RWPE1 (cell line): ENCODE data around the gene KCNJ6.
A peak's percentile ranks its signal among the peaks of the same experiment; 100 is the strongest.
"Not testable (repeated sequence)": the region's sequence is repeated elsewhere in the genome, so short reads cannot be mapped to it uniquely, and the experiment has no call there.

Experiments used
- CTCF ChIA-PET: fragments of 350-600 bp; sonication (Branson Sonifier 250); formaldehyde crosslinking; extraction: SDS; loops from one replicate; lab custom pipeline; 2021; lab: Yijun Ruan, JAX
- POLR2A ChIA-PET: fragments of 400-600 bp; formaldehyde crosslinking; extraction: SDS; loops from one replicate; lab custom pipeline; 2020; ENCODE audit warnings: antibody characterized with exemption; ENCODE audit not compliant: low non-redundant PET; lab: Yijun Ruan, JAX
- DNase-seq: peaks from one replicate; pipeline ENCODE4 v3.0.0; 2012; ENCODE audit warnings: low spot score
- H3K27ac ChIP-seq: fragments of 450-650 bp; 2 replicates; pipeline ENCODE4 v1.5.1; 2017
- TF ChIP-seq, protein P1 (sequence below): fragments of 450-650 bp; conservative IDR thresholded peaks from 2 replicates; pipeline ENCODE4 v1.5.1; 2017; ENCODE audit warnings: low read depth, mild to moderate bottlenecking

KCNJ6 gene

GRCh38 chr21:37670883-37671282, 245.4 kb downstream of the KCNJ6 start:
- peak; percentile 44 for DNase-seq
- CTCF ChIA-PET: interaction anchor here (0.5 to 0.7 kb wide), 2 partner anchors 686 to 1009 kb away, joined by 3 read pairs; no protein-coding TSS in a partner anchor

DNA sequence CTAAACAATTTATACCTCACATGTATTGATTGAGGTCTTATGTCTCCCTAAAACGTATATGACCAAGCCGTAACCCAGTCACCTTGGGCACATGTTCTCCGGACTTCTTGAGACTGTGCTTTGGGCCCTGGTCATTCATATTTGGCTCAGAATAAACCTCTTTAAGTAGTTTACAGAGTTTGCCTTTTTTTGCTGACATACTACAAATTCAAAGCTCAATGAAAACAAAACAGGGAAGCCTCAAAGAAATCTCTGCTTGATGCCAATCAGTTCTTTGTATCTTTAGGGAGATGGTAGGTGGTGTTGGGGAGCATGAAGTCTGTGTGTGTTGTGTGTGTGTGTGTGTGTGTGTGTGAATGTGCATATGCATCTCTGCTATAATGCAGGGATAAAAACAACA, 247.0 kb downstream of the KCNJ6 start:
- DNase-seq: no peak
- H3K27ac ChIP-seq: no peak overlapping the region
- CTCF ChIA-PET: interaction anchor here (0.9 kb wide), 1 partner anchor 43 kb away, joined by 3 read pairs; no protein-coding TSS in a partner anchor

More at GRCh38 chr21:37670883-37671282, 245.4 kb downstream of the KCNJ6 start:
- TF ChIP-seq, protein P1, sequence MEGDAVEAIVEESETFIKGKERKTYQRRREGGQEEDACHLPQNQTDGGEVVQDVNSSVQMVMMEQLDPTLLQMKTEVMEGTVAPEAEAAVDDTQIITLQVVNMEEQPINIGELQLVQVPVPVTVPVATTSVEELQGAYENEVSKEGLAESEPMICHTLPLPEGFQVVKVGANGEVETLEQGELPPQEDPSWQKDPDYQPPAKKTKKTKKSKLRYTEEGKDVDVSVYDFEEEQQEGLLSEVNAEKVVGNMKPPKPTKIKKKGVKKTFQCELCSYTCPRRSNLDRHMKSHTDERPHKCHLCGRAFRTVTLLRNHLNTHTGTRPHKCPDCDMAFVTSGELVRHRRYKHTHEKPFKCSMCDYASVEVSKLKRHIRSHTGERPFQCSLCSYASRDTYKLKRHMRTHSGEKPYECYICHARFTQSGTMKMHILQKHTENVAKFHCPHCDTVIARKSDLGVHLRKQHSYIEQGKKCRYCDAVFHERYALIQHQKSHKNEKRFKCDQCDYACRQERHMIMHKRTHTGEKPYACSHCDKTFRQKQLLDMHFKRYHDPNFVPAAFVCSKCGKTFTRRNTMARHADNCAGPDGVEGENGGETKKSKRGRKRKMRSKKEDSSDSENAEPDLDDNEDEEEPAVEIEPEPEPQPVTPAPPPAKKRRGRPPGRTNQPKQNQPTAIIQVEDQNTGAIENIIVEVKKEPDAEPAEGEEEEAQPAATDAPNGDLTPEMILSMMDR: no peak
- peak overlapping the region; percentile 41; the same call in 1 of the 2 replicates for H3K27ac ChIP-seq
- POLR2A ChIA-PET: no interaction called here

GRCh38 chr21:37668462-37669239, 247.6 kb downstream of the KCNJ6 start:
- ChIA-PET POLR2A (no interaction called here), CTCF (interaction anchor here (0.9 kb wide), 1 partner anchor 44 kb away, joined by 3 read pairs; no protein-coding TSS in a partner anchor)
- DNase-seq: no peak

More for the DNA sequence above, 247.0 kb downstream of the KCNJ6 start:
- TF ChIP-seq, protein P1: no peak
- POLR2A ChIA-PET: no interaction called here

GRCh38 chr21:37667380-37667779, 248.9 kb downstream of the KCNJ6 start:
- H3K27ac ChIP-seq: no peak overlapping the region
- POLR2A ChIA-PET: no interaction called here
- CTCF ChIA-PET: no interaction called here

More at GRCh38 chr21:37668462-37669239, 247.6 kb downstream of the KCNJ6 start:
- no peak overlapping the region for H3K27ac ChIP-seq
- TF ChIP-seq, protein P1: no peak

DNA sequence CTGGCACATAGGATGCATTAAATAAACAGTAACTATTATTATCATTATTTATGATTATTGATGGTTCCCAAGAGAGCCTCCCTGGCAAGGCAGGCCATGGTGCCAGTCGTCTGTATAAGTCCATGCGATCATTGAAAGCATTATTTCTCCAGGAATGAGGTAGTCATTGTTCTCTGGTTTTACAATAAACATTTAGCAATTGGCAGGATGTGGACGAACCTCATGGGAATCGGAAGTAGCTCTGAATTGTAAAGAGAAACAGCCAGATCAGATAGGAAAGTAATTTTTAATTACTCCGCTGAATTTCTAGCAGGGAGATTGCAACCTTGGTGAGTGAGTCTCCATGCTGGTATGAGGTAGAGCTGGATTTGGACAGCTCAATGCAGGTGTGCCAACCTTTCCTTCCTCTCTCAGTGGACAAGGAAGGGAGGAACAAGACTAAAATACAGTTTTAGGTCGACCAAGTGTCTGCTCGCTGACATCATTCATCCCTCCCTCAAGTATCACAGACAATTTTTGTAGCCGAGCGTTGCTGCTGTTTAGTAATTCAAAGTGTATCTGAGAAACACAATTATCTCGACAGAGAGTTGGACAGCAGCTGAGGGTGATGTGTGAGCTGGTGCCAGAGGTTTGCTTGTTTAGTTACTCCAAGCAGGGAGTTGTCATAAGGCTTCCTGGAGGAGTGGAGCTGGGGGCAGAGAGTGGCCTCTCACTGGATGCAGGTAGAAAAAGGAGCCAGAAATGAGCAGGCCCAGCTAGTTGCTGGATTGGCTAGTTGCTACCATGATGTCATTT, 250.8 kb downstream of the KCNJ6 start:
- H3K27ac ChIP-seq: no peak overlapping the region
- CTCF ChIA-PET: interaction anchor here (1.3 kb wide), 1 partner anchor 9 kb away, joined by 6 read pairs; no protein-coding TSS in a partner anchor
- POLR2A ChIA-PET: interaction anchor here (0.6 kb wide), 1 partner anchor 11 kb away, joined by 6 read pairs; no protein-coding TSS in a partner anchor
- DNase-seq: no peak
- TF ChIP-seq, protein P1: no peak

More at GRCh38 chr21:37667380-37667779, 248.9 kb downstream of the KCNJ6 start:
- TF ChIP-seq, protein P1: no peak
- no peak for DNase-seq

GRCh38 chr21:37662227-37662626, 254.0 kb downstream of the KCNJ6 start:
- H3K27ac ChIP-seq, DNase-seq, POLR2A ChIA-PET: not testable (repeated sequence)
- CTCF ChIA-PET: interaction anchor here (2.9 kb wide), 1 partner anchor 13 kb away, joined by 15 read pairs; no protein-coding TSS in a partner anchor
